Colonic mucosa (tissue), 4 donors: ENCODE measurements around the gene IL17B. TPM values are rescaled to one million over a fixed set of nuclear protein-coding genes. Genes with fewer than 3 reads are reported as not detected.
"Not testable (repeated sequence)": the region's sequence is repeated elsewhere in the genome, so short reads cannot be mapped to it uniquely, and the experiment has no call there.

Source experiments
- DNase-seq: peaks from one replicate; pipeline ENCODE4 v3.0.0-alpha.2; 2020
- H3K27ac ChIP-seq: fragments of 200-600 bp; one replicate; pipeline ENCODE4 v1.8.0; 2021
- H3K27me3 ChIP-seq: fragments of 200-600 bp; one replicate; pipeline ENCODE4 v1.8.0; 2021
- H3K36me3 ChIP-seq: fragments of 200-600 bp; one replicate; pipeline ENCODE4 v1.8.0; 2021
- H3K4me1 ChIP-seq: fragments of 200-600 bp; one replicate; pipeline ENCODE4 v1.8.0; 2021; ENCODE audit warnings: mild to moderate bottlenecking
- H3K4me3 ChIP-seq: fragments of 200-600 bp; one replicate; pipeline ENCODE4 v1.8.0; 2021
- H3K9ac ChIP-seq, 2 donors: one replicate each; pipeline ENCODE4 v1.7.0; 2013; ENCODE audit warnings: control low read depth in 2 of 2, low read depth in 2 of 2, low read length in 2 of 2
- H3K9me3 ChIP-seq: fragments of 200-600 bp; one replicate; pipeline ENCODE4 v1.8.0; 2021
- CTCF ChIP-seq: fragments of 200-600 bp; IDR thresholded peaks from one replicate; pipeline ENCODE4 v1.8.0; 2022; ENCODE audit warnings: antibody characterized with exemption, mild to moderate bottlenecking
- intact Hi-C: fragments of 100-400 bp; cut with DNase I; formaldehyde crosslinking; loops from one replicate; pipeline ENCODE4 v1.14.1; 2022
- total RNA-seq, 2 donors: library from RNA; stranded (reverse); fragmentation: NEBNext Ultra II Directional in 1 of 2; extraction: Animal tissue kit (Norgen Biotek cat#: 25700) in 1 of 2; gene quantifications; one replicate each; pipeline ENCODE4 v1.2.1, GENCODE V29; 2021
- donor health status: healthy.
- donor health status: DM: no; HTN: no; CAD: no.
- donor health status: DM: no; HTN: no; CAD: no.

Gene IL17B
- total RNA-seq, 2 donors from 2014 or later = 0.42 TPM; not detected in 1

- Histone ChIP-seq H3K27me3 (no peaks in the 10 kb centered on the region), H3K4me1 (no peaks in the 10 kb centered on the region), H3K9ac (no peak overlapping the region), H3K4me3 (no peak overlapping the region), H3K36me3 (no peaks in the 10 kb centered on the region), H3K27ac (no peak overlapping the region), H3K9me3 (no peaks in the 10 kb centered on the region)
- no peak for TF ChIP-seq CTCF
- DNase-seq = no peak
- intact Hi-C loops = no loop called here
Measured at GRCh38 chr5:149401051-149401450, 22.0 kb upstream of the IL17B start.

- Histone ChIP-seq H3K9me3 (no peaks in the 10 kb centered on the region), H3K27me3 (no peaks in the 10 kb centered on the region), H3K27ac (peak overlapping the region; percentile 1), H3K9ac (peak overlapping the region in 1 of 2 donors; percentile 31), H3K4me1 (no peaks in the 10 kb centered on the region), H3K4me3 (no peak overlapping the region), H3K36me3 (no peaks in the 10 kb centered on the region)
- TF ChIP-seq CTCF = no peak
- intact Hi-C loops = no loop called here
- no peak for DNase-seq
Measured at GRCh38 chr5:149400304-149400703, 21.2 kb upstream of the IL17B start.

GRCh38 chr5:149399775-149400174 is 20.7 kb upstream of the IL17B start:
- Histone ChIP-seq H3K27me3 (no peaks in the 10 kb centered on the region), H3K4me1 (no peaks in the 10 kb centered on the region), H3K9me3 (no peaks in the 10 kb centered on the region), H3K4me3 (no peak overlapping the region), H3K27ac (peak overlapping the region; percentile 1), H3K9ac (no peak overlapping the region), H3K36me3 (no peaks in the 10 kb centered on the region)
- TF ChIP-seq CTCF = no peak
- intact Hi-C loops = no loop called here
- DNase-seq = no peak

- H3K27me3 ChIP-seq, H3K9ac ChIP-seq, H3K4me3 ChIP-seq, DNase-seq, H3K36me3 ChIP-seq, H3K4me1 ChIP-seq, intact Hi-C loops, H3K27ac ChIP-seq, H3K9me3 ChIP-seq: not testable (repeated sequence)
Measured at GRCh38 chr5:149398747-149399266, 19.7 kb upstream of the IL17B start.

GRCh38 chr5:149397530-149397929 is 18.4 kb upstream of the IL17B start:
- Histone ChIP-seq H3K4me3 (no peak overlapping the region), H3K36me3 (no peaks in the 10 kb centered on the region), H3K9ac (no peak overlapping the region), H3K9me3 (no peaks in the 10 kb centered on the region), H3K27ac (no peak overlapping the region), H3K27me3 (no peaks in the 10 kb centered on the region), H3K4me1 (no peaks in the 10 kb centered on the region)
- no peak for DNase-seq
- intact Hi-C loops = no loop called here
- no peak for TF ChIP-seq CTCF

- H3K9me3 ChIP-seq, intact Hi-C loops, DNase-seq, H3K4me3 ChIP-seq, H3K27ac ChIP-seq, H3K9ac ChIP-seq, H3K4me1 ChIP-seq, H3K36me3 ChIP-seq, H3K27me3 ChIP-seq: not testable (repeated sequence)
Measured at GRCh38 chr5:149394996-149395395, 15.9 kb upstream of the IL17B start.
